Dermis microvascular lymphatic vessel endothelial cell (primary cell): ENCODE measurements around the gene DTNB. TPM values are rescaled to one million over a fixed set of nuclear protein-coding genes. Genes with fewer than 3 reads are reported as not detected.

Experiments
- DNase-seq, 2 donors: peaks; one replicate each; pipeline versions ENCODE4 v3.0.0 to v3.0.0-alpha.2; 2010; ENCODE audit warnings: low read depth in 2 of 2
- total RNA-seq: library from RNA; depleted of rRNA; stranded (reverse); fragments of >200 nt; gene quantifications from 2 replicates; pipeline ENCODE4 v1.2.1, GENCODE V29; 2014

The DTNB gene
- total RNA-seq, 1 donor from 2014 or later: 4.9 TPM

DNA sequence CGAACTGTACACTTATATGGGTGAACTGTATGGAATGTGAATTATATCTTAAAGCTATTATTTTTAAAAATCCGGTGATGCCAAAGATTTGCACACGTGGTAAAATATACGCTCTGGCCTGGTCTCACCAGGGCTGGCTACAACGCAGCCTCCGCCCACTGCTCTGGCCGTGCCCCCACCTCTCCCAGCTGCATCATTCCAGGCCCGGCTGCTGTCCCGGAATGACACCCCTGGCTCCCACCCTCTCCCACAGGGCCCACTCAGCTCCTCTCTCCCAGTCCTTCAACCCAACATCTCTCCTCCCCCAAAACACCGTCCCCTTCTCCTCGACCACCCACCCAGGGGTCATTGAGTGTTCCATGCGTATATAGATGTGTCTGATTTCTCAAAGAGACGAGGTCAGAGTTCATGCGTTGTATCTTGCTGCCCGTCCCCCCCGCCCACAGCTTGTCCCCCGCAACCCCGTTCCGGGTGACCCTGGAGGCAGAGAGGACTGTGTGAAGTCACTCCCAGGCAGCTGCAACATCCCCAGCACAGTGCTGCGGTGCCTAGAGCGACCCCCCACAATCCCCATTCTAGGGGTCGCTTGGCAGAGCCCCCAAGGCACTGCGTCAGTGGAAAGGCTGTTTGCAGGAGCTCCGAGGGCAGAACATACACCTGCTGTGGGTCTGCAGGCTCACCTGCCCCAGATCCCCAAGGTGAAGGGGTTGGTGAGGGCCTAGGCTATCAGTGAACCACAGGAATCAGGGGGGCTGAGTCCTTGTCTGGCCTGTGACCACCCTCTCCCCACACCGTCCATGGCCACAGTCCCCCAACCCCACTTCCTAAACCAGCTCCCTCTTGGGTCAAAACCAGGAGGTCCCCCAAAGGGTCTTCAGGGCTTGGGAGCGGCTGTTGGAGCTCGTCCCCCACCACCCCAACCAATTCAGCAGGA, 345.0 kb downstream of the DTNB start:
- no peak for DNase-seq

Other genes starting within 250 kb of the DTNB start
- gene ASXL2, start 204.9 kb upstream of the DTNB start, total RNA-seq: 4.1 and 7.2 TPM in 2 replicates